HepG2 (cell line): Measurements from ENCODE around the gene SEC14L6. TPM values are rescaled to one million over a fixed set of nuclear protein-coding genes. Genes with fewer than 3 reads are reported as not detected.

ENCODE experiments used
- BRD4 ChIP-seq: sonication (generic); formaldehyde crosslinking; IDR thresholded peaks from 2 replicates; pipeline ENCODE4 v1.4.0; 2020; ENCODE audit warnings: missing genetic modification reagents
- DMAP1 ChIP-seq: IDR thresholded peaks from 2 replicates; pipeline ENCODE4 v1.6.1; 2016
- ETV5 ChIP-seq: IDR thresholded peaks from 2 replicates; pipeline ENCODE4 v1.6.1; 2018; ENCODE audit warnings: missing biosample characterization, missing genetic modification reagents, inconsistent platforms, borderline replicate concordance
- FOXK1 ChIP-seq: sonication (generic); formaldehyde crosslinking; IDR thresholded peaks from 2 replicates; pipeline ENCODE4 v1.4.0; 2020; ENCODE audit warnings: low read depth, missing genetic modification reagents, borderline replicate concordance
- FOXO1 ChIP-seq: sonication (generic); formaldehyde crosslinking; IDR thresholded peaks from 2 replicates; pipeline ENCODE4 v1.4.0; 2020; ENCODE audit warnings: missing genetic modification reagents
- FOXO4 ChIP-seq: sonication (generic); formaldehyde crosslinking; conservative IDR thresholded peaks from 2 replicates; pipeline ENCODE4 v1.8.1; 2023; ENCODE audit warnings: missing genetic modification reagents
- MEIS1 ChIP-seq: sonication (generic); formaldehyde crosslinking; IDR thresholded peaks from 2 replicates; pipeline ENCODE4 v1.9.0; 2021; ENCODE audit warnings: mild to moderate bottlenecking, missing genetic modification reagents, moderate library complexity, borderline replicate concordance
- MIER3 ChIP-seq: IDR thresholded peaks from 2 replicates; pipeline ENCODE4 v1.6.1; 2016; ENCODE audit warnings: missing compliant biosample characterization, borderline replicate concordance
- NFYC ChIP-seq: IDR thresholded peaks from 2 replicates; pipeline ENCODE4 v1.6.1; 2016; ENCODE audit warnings: missing genetic modification reagents, missing compliant biosample characterization
- SMAD1 ChIP-seq: sonication (generic); formaldehyde crosslinking; IDR thresholded peaks from 2 replicates; pipeline ENCODE4 v1.4.0; 2020; ENCODE audit warnings: missing genetic modification reagents, low read depth, mild to moderate bottlenecking, borderline replicate concordance
- SP1 ChIP-seq, 2 experiments: fragments of 450-650 bp in 1 of 2; sonication (generic) in 1 of 2; formaldehyde crosslinking in 1 of 2; IDR thresholded peaks; 2 replicates each; pipeline versions ENCODE4 v1.4.0 to v1.6.1; 2016 to 2020; ENCODE audit warnings: missing genetic modification reagents in 1 of 2
- ZBTB8A ChIP-seq: sonication (generic); formaldehyde crosslinking; IDR thresholded peaks from 2 replicates; pipeline ENCODE4 v1.4.0; 2020; ENCODE audit warnings: mild to moderate bottlenecking, low read depth, missing genetic modification reagents, borderline replicate concordance
- ZNF18 ChIP-seq: sonication (generic); formaldehyde crosslinking; IDR thresholded peaks from 2 replicates; pipeline ENCODE4 v1.8.0; 2022; ENCODE audit warnings: mild to moderate bottlenecking, missing genetic modification reagents; ENCODE audit not compliant: insufficient replicate concordance
- ZNF510 ChIP-seq: sonication (generic); formaldehyde crosslinking; IDR thresholded peaks from 2 replicates; pipeline ENCODE4 v1.4.0; 2020; ENCODE audit warnings: low read depth, mild to moderate bottlenecking, missing genetic modification reagents
- polyA plus RNA-seq, 8 experiments: library from polyadenylated mRNA; depleted of rRNA in 3 of 8; stranded (reverse) in 7 of 8; unstranded in 1 of 8; fragments of >200 nt; fragmentation: Illumina TruSeq in 4 of 8; extraction: Trizol in 4 of 8; gene quantifications; 2 replicates each; pipeline versions ENCODE4 v1.2.1 to v1.2.3, GENCODE V29; 2011 to 2016; ENCODE audit warnings: low read depth in 4 of 8, missing spikeins in 1 of 8, mixed read lengths in 1 of 8; ENCODE audit not compliant: insufficient read depth in 1 of 8
- total RNA-seq, 5 experiments: library from RNA; depleted of rRNA; stranded (reverse); fragments of >200 nt; fragmentation: Illumina TruSeq; extraction: Trizol; gene quantifications; 2 replicates each; pipeline ENCODE4 v1.2.3, GENCODE V29; 2016; ENCODE audit warnings: low read depth in 1 of 5
- TF ChIP-seq, protein P1 (sequence below), 2 experiments: sonication (generic) in 1 of 2; formaldehyde crosslinking in 1 of 2; IDR thresholded peaks; 2 replicates each; pipeline versions ENCODE4 v1.6.1 to v1.9.0; 2014 to 2022; ENCODE audit warnings: antibody characterized with exemption in 1 of 2, borderline replicate concordance in 1 of 2, inconsistent platforms in 1 of 2, low read depth in 1 of 2, missing genetic modification reagents in 1 of 2
- TF ChIP-seq, protein P2 (sequence below): sonication (generic); formaldehyde crosslinking; IDR thresholded peaks from 2 replicates; pipeline ENCODE4 v1.8.0; 2022; ENCODE audit warnings: mild to moderate bottlenecking, missing genetic modification reagents, moderate library complexity
- TF ChIP-seq, protein P3 (sequence below): sonication (generic); formaldehyde crosslinking; IDR thresholded peaks from 2 replicates; pipeline ENCODE4 v1.5.0; 2020; ENCODE audit warnings: mild to moderate bottlenecking, missing genetic modification reagents, moderate library complexity

Gene SEC14L6
- total and polyA plus RNA-seq, 2 of the 13 experiments (the other 11 are each of a cell fraction or from before 2014, with no cell fraction given) = 0.09 to 9.3 TPM

GRCh38 chr22:30591191-30591587 is 44.6 kb upstream of the SEC14L6 start (continued):
- TF ChIP-seq, protein P1, sequence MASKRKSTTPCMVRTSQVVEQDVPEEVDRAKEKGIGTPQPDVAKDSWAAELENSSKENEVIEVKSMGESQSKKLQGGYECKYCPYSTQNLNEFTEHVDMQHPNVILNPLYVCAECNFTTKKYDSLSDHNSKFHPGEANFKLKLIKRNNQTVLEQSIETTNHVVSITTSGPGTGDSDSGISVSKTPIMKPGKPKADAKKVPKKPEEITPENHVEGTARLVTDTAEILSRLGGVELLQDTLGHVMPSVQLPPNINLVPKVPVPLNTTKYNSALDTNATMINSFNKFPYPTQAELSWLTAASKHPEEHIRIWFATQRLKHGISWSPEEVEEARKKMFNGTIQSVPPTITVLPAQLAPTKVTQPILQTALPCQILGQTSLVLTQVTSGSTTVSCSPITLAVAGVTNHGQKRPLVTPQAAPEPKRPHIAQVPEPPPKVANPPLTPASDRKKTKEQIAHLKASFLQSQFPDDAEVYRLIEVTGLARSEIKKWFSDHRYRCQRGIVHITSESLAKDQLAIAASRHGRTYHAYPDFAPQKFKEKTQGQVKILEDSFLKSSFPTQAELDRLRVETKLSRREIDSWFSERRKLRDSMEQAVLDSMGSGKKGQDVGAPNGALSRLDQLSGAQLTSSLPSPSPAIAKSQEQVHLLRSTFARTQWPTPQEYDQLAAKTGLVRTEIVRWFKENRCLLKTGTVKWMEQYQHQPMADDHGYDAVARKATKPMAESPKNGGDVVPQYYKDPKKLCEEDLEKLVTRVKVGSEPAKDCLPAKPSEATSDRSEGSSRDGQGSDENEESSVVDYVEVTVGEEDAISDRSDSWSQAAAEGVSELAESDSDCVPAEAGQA (IDR thresholded peaks at IDR 0.05; ENCODE audit: low read depth) = no peak
- TF ChIP-seq, protein P1 (CRISPR knock-in tag; IDR thresholded peaks at IDR 0.05; ENCODE audit: borderline replicate concordance) = no peak
- TF ChIP-seq DMAP1 = no peak
- TF ChIP-seq NFYC = no peak
- 0 out of 2 replicates have a peak, but pooled peaks have one; percentile 12 for TF ChIP-seq MEIS1 (CRISPR knock-in tag)
- TF ChIP-seq MIER3 (CRISPR knock-in tag) = no peak
- TF ChIP-seq SMAD1 = 0 out of 2 replicates have a peak, but pooled peaks have one; percentile 7
- TF ChIP-seq ZNF510 (CRISPR knock-in tag) = 0 out of 2 replicates have a peak, but pooled peaks have one; percentile 19
- peak; percentile 34 for TF ChIP-seq ZNF18
- no peak for TF ChIP-seq FOXO1 (CRISPR knock-in tag)
- TF ChIP-seq, protein P2, sequence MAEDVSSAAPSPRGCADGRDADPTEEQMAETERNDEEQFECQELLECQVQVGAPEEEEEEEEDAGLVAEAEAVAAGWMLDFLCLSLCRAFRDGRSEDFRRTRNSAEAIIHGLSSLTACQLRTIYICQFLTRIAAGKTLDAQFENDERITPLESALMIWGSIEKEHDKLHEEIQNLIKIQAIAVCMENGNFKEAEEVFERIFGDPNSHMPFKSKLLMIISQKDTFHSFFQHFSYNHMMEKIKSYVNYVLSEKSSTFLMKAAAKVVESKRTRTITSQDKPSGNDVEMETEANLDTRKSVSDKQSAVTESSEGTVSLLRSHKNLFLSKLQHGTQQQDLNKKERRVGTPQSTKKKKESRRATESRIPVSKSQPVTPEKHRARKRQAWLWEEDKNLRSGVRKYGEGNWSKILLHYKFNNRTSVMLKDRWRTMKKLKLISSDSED (CRISPR knock-in tag) = no peak
- TF ChIP-seq, protein P3, sequence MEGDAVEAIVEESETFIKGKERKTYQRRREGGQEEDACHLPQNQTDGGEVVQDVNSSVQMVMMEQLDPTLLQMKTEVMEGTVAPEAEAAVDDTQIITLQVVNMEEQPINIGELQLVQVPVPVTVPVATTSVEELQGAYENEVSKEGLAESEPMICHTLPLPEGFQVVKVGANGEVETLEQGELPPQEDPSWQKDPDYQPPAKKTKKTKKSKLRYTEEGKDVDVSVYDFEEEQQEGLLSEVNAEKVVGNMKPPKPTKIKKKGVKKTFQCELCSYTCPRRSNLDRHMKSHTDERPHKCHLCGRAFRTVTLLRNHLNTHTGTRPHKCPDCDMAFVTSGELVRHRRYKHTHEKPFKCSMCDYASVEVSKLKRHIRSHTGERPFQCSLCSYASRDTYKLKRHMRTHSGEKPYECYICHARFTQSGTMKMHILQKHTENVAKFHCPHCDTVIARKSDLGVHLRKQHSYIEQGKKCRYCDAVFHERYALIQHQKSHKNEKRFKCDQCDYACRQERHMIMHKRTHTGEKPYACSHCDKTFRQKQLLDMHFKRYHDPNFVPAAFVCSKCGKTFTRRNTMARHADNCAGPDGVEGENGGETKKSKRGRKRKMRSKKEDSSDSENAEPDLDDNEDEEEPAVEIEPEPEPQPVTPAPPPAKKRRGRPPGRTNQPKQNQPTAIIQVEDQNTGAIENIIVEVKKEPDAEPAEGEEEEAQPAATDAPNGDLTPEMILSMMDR (CRISPR knock-in tag) = no peak
- no peak for TF ChIP-seq ZBTB8A (CRISPR knock-in tag)
- TF ChIP-seq SP1 (IDR thresholded peaks at IDR 0.05) = no peak
- TF ChIP-seq SP1 (CRISPR knock-in tag; IDR thresholded peaks at IDR 0.05) = no peak
- TF ChIP-seq FOXK1 = no peak
- 0 out of 2 replicates have a peak, but pooled peaks have one; percentile 65 for TF ChIP-seq FOXO4 (CRISPR knock-in tag)
- TF ChIP-seq ETV5 (CRISPR knock-in tag) = no peak
- no peak for TF ChIP-seq BRD4 (CRISPR knock-in tag)
